GM19023 (cell line): ENCODE data around the gene HMCN2.
"Not testable (repeated sequence)": the region's sequence is repeated elsewhere in the genome, so short reads cannot be mapped to it uniquely, and the experiment has no call there.

Experiments used
- ATAC-seq: cut with Tn5 transposase; IDR thresholded peaks from one replicate; pipeline ENCODE4 v1.9.1; 2021; ENCODE audit warnings: mild to moderate bottlenecking, moderate library complexity; ENCODE audit not compliant: unreplicated experiment

HMCN2 gene

GRCh38 chr9:130262771-130263170 is 2.8 kb upstream of the HMCN2 start:
- ATAC-seq: no peak

GRCh38 chr9:130263601-130264413 is 1.8 kb upstream of the HMCN2 start:
- no peak for ATAC-seq

- ATAC-seq: no peak
Observed at GRCh38 chr9:130264414-130265350, 878 bp upstream of the HMCN2 start.

- no peak for ATAC-seq
Observed at GRCh38 chr9:130266236-130267098, 907 bp downstream of the HMCN2 start.

GRCh38 chr9:130267930-130268329 is 2.4 kb downstream of the HMCN2 start:
- no peak for ATAC-seq

GRCh38 chr9:130268521-130269211 is 3.1 kb downstream of the HMCN2 start:
- ATAC-seq: no peak

GRCh38 chr9:130271473-130271872 is 5.9 kb downstream of the HMCN2 start:
- no peak for ATAC-seq

GRCh38 chr9:130275156-130275555 is 9.6 kb downstream of the HMCN2 start:
- no peak for ATAC-seq

- no peak for ATAC-seq
Observed at GRCh38 chr9:130276121-130276520, 10.6 kb downstream of the HMCN2 start.

GRCh38 chr9:130276955-130277354 is 11.4 kb downstream of the HMCN2 start:
- no peak for ATAC-seq

GRCh38 chr9:130277525-130277924 is 12.0 kb downstream of the HMCN2 start:
- ATAC-seq: not testable (repeated sequence)

- ATAC-seq: no peak
Observed at GRCh38 chr9:130283539-130284248, 18.1 kb downstream of the HMCN2 start.

- ATAC-seq: no peak
Observed at GRCh38 chr9:130284249-130284625, 18.7 kb downstream of the HMCN2 start.

GRCh38 chr9:130284690-130285089 is 19.1 kb downstream of the HMCN2 start:
- ATAC-seq: no peak

- no peak for ATAC-seq
Observed at GRCh38 chr9:130285271-130285670, 19.7 kb downstream of the HMCN2 start.

GRCh38 chr9:130286072-130286770 is 20.7 kb downstream of the HMCN2 start:
- ATAC-seq: no peak

- ATAC-seq: no peak
Observed at GRCh38 chr9:130286781-130287428, 21.3 kb downstream of the HMCN2 start.

GRCh38 chr9:130287736-130288135 is 22.2 kb downstream of the HMCN2 start:
- ATAC-seq: no peak

- no peak for ATAC-seq
Observed at GRCh38 chr9:130288393-130288792, 22.8 kb downstream of the HMCN2 start.
